ENCODE data around the gene SLX9. TPM values are rescaled to one million over a fixed set of nuclear protein-coding genes. Genes with fewer than 3 reads are reported as not detected.

Gene SLX9
- total RNA-seq, 4 donors from 2014 or later = 8.6 to 24.3 (median 10.5) TPM; not detected in 1

GRCh38 chr21:44980562-44981489 is 41.0 kb downstream of the SLX9 start:
- no peaks in the 10 kb centered on the region for H3K36me3 ChIP-seq
- no peak overlapping the region for H3K4me3 ChIP-seq
- no peaks in the 10 kb centered on the region for H3K4me1 ChIP-seq
- intact Hi-C loops (cut with DNase I; ENCODE audit: low total_unique reads) = no loop called here
- no peak for DNase-seq
- TF ChIP-seq CTCF (IDR thresholded peaks at IDR 0.05) (no peak), POLR2A (IDR thresholded peaks at IDR 0.05) (no peak)
- H3K9me3 ChIP-seq = no peaks in the 10 kb centered on the region
- no peak overlapping the region for H3K27ac ChIP-seq
- no peaks in the 10 kb centered on the region for H3K27me3 ChIP-seq

GRCh38 chr21:44982558-44983250 is 42.9 kb downstream of the SLX9 start:
- Histone ChIP-seq H3K4me1 (no peaks in the 10 kb centered on the region), H3K27me3 (no peaks in the 10 kb centered on the region), H3K4me3 (no peak overlapping the region), H3K36me3 (no peaks in the 10 kb centered on the region), H3K27ac (no peak overlapping the region), H3K9me3 (no peaks in the 10 kb centered on the region)
- TF ChIP-seq CTCF (IDR thresholded peaks at IDR 0.05) (no peak), POLR2A (IDR thresholded peaks at IDR 0.05) (no peak)
- no peak for DNase-seq
- intact Hi-C loops (cut with DNase I; ENCODE audit: low total_unique reads) = no loop called here

- no peaks in the 10 kb centered on the region for H3K27me3 ChIP-seq
- H3K27ac ChIP-seq = no peak overlapping the region
- no peaks in the 10 kb centered on the region for H3K4me1 ChIP-seq
- no peaks in the 10 kb centered on the region for H3K36me3 ChIP-seq
- TF ChIP-seq POLR2A (IDR thresholded peaks at IDR 0.05) (no peak), CTCF (IDR thresholded peaks at IDR 0.05) (no peak)
- no peaks in the 10 kb centered on the region for H3K9me3 ChIP-seq
- DNase-seq = no peak
- no peak overlapping the region for H3K4me3 ChIP-seq
- intact Hi-C loops (cut with DNase I; ENCODE audit: low total_unique reads) = no loop called here
Observed at GRCh38 chr21:44983421-44984206, 43.8 kb downstream of the SLX9 start.

GRCh38 chr21:44984428-44984791 is 44.6 kb downstream of the SLX9 start:
- TF ChIP-seq CTCF (IDR thresholded peaks at IDR 0.05) = no peak
- no peak for TF ChIP-seq POLR2A (IDR thresholded peaks at IDR 0.05)
- Histone ChIP-seq H3K27ac (no peak overlapping the region), H3K9me3 (no peaks in the 10 kb centered on the region), H3K36me3 (no peaks in the 10 kb centered on the region), H3K4me1 (no peaks in the 10 kb centered on the region), H3K4me3 (no peak overlapping the region), H3K27me3 (no peaks in the 10 kb centered on the region)
- intact Hi-C loops (cut with DNase I; ENCODE audit: low total_unique reads) = no loop called here
- no peak for DNase-seq

Data from uterus (tissue), 4 donors.